SK-N-SH (cell line): ENCODE results near the gene OR2G3. TPM values are rescaled to one million over a fixed set of nuclear protein-coding genes. Genes with fewer than 3 reads are reported as not detected.

Experiments used
- CTCF ChIA-PET: fragments of 300-600, 350-600 bp; formaldehyde crosslinking; extraction: SDS; loops from one replicate; lab custom pipeline; 2021; lab: Yijun Ruan, JAX
- POLR2A ChIA-PET: fragments of 350-600 bp; sonication (Branson Sonifier 250); formaldehyde crosslinking; extraction: SDS; loops from one replicate; lab custom pipeline; 2020; ENCODE audit warnings: antibody characterized with exemption, inconsistent platforms; lab: Yijun Ruan, JAX
- DNase-seq: peaks from one replicate; pipeline ENCODE4 v3.0.0; 2012
- H2AFZ ChIP-seq: fragments of 200-600 bp; sonication (generic); 2 replicates; pipeline ENCODE4 v1.8.1; 2016; ENCODE audit warnings: antibody characterized with exemption, mild to moderate bottlenecking, low read depth
- H3F3A ChIP-seq: fragments of 200-600 bp; sonication (generic); replicated peaks from 2 replicates; pipeline ENCODE3; 2016; ENCODE audit warnings: antibody characterized with exemption, mild to moderate bottlenecking; ENCODE audit not compliant: insufficient read depth
- H3K27ac ChIP-seq, 2 experiments: fragments of 200-500 bp in 1 of 2; fragments of 200-600 bp in 1 of 2; sonication (Bioruptor generic) in 1 of 2; sonication (generic), shearing (Covaris generic) in 1 of 2; 2 replicates each; pipeline versions ENCODE4 v1.5.1 to v1.6.1; 2014 to 2016; ENCODE audit warnings: low read depth in 2 of 2, inconsistent platforms in 1 of 2, low read length in 1 of 2, mild to moderate bottlenecking in 1 of 2, mixed read lengths in 1 of 2
- H3K27me3 ChIP-seq: fragments of 200-600 bp; sonication (generic), shearing (Covaris generic); 2 replicates; pipeline ENCODE4 v1.6.1; 2016; ENCODE audit warnings: mixed run types; ENCODE audit not compliant: insufficient read depth
- H3K36me3 ChIP-seq, 2 experiments: fragments of 200-500 bp in 1 of 2; fragments of 200-600 bp in 1 of 2; sonication (Bioruptor generic) in 1 of 2; sonication (generic) in 1 of 2; replicated peaks in 1 of 2; 2 replicates each; pipeline versions ENCODE3 to v1.5.1; 2014 to 2016; ENCODE audit warnings: low read length in 1 of 2, mild to moderate bottlenecking in 1 of 2; ENCODE audit not compliant: insufficient read depth in 2 of 2, control insufficient read depth in 1 of 2
- H3K4me1 ChIP-seq, 2 experiments: fragments of 200-500 bp in 1 of 2; fragments of 200-600 bp in 1 of 2; sonication (Bioruptor generic) in 1 of 2; sonication (generic), shearing (Covaris generic) in 1 of 2; 2 replicates each; pipeline versions ENCODE4 v1.5.1 to v1.6.1; 2014 to 2016; ENCODE audit warnings: low read depth in 1 of 2, low read length in 1 of 2, mixed run types in 1 of 2; ENCODE audit not compliant: insufficient read depth in 2 of 2, control insufficient read depth in 1 of 2
- H3K4me2 ChIP-seq: fragments of 200-600 bp; sonication (generic), shearing (Covaris generic); 2 replicates; pipeline ENCODE4 v1.6.1; 2017; ENCODE audit warnings: mixed run types
- H3K4me3 ChIP-seq, 2 experiments: fragments of 200-500 bp in 1 of 2; fragments of 200-600 bp in 1 of 2; sonication (Bioruptor generic) in 1 of 2; sonication (generic), shearing (Covaris generic) in 1 of 2; 2 replicates each; pipeline versions ENCODE4 v1.5.1 to v1.8.1; 2014 to 2016; ENCODE audit warnings: low read depth in 2 of 2, inconsistent platforms in 1 of 2, low read length in 1 of 2, mild to moderate bottlenecking in 1 of 2, mixed read lengths in 1 of 2, moderate library complexity in 1 of 2
- H3K79me2 ChIP-seq: fragments of 200-600 bp; sonication (generic); 2 replicates; pipeline ENCODE4 v1.8.1; 2017; ENCODE audit warnings: mild to moderate bottlenecking; ENCODE audit not compliant: insufficient read depth
- H3K9ac ChIP-seq: fragments of 200-600 bp; sonication (generic); 2 replicates; pipeline ENCODE4 v1.6.1; 2017; ENCODE audit warnings: mixed run types
- H3K9me2 ChIP-seq: fragments of 200-600 bp; sonication (generic); 2 replicates; pipeline ENCODE4 v1.6.1; 2017; ENCODE audit warnings: mixed run types
- H3K9me3 ChIP-seq: fragments of 200-600 bp; sonication (generic); 2 replicates; pipeline ENCODE4 v1.6.1; 2017; ENCODE audit warnings: mixed run types, mild to moderate bottlenecking, moderate library complexity
- H4K20me1 ChIP-seq: fragments of 200-600 bp; sonication (generic); 2 replicates; pipeline ENCODE4 v1.6.1; 2017; ENCODE audit warnings: mild to moderate bottlenecking, mixed run types; ENCODE audit not compliant: insufficient read depth
- CHD2 ChIP-seq: fragments of 150-350 bp; IDR thresholded peaks from 2 replicates; pipeline ENCODE4 v1.6.1; 2018; ENCODE audit warnings: low read length; ENCODE audit not compliant: partially characterized antibody
- EP300 ChIP-seq, 2 experiments: IDR thresholded peaks; 2 replicates each; pipeline versions ENCODE4 v1.4.0 to v1.6.1; 2012; ENCODE audit warnings: borderline replicate concordance in 1 of 2, low read depth in 1 of 2, low read length in 1 of 2
- FOSL2 ChIP-seq: IDR thresholded peaks from 2 replicates; pipeline ENCODE4 v1.4.0; 2012; ENCODE audit warnings: low read depth, mild to moderate bottlenecking, moderate library complexity, borderline replicate concordance
- FOXJ3 ChIP-seq: sonication (generic); formaldehyde crosslinking; IDR thresholded peaks from 2 replicates; pipeline ENCODE4 v1.5.1; 2020; ENCODE audit warnings: mild to moderate bottlenecking, missing genetic modification reagents
- GABPA ChIP-seq: IDR thresholded peaks from 2 replicates; pipeline ENCODE4 v1.4.0; 2012; ENCODE audit warnings: low read depth, mild to moderate bottlenecking
- GATA2 ChIP-seq: sonication (generic); formaldehyde crosslinking; IDR thresholded peaks from 2 replicates; pipeline ENCODE4 v1.5.0; 2020; ENCODE audit warnings: mild to moderate bottlenecking, missing genetic modification reagents
- IRF3 ChIP-seq: fragments of 150-350 bp; IDR thresholded peaks from 2 replicates; pipeline ENCODE4 v1.6.1; 2016; ENCODE audit warnings: mild to moderate bottlenecking, low read depth, low read length
- JUND ChIP-seq: IDR thresholded peaks from 2 replicates; pipeline ENCODE4 v1.4.0; 2012
- MAX ChIP-seq: IDR thresholded peaks from 2 replicates; pipeline ENCODE4 v1.4.0; 2012; ENCODE audit warnings: low read depth
- MEF2A ChIP-seq: IDR thresholded peaks from 2 replicates; pipeline ENCODE4 v1.4.0; 2012; ENCODE audit warnings: low read depth, borderline replicate concordance
- MXI1 ChIP-seq: IDR thresholded peaks from 2 replicates; pipeline ENCODE4 v1.6.1; 2012; ENCODE audit warnings: mild to moderate bottlenecking, low read depth, low read length, improper control_type of control experiment
- POLR2AphosphoS5 ChIP-seq: IDR thresholded peaks from 2 replicates; pipeline ENCODE4 v1.6.1; 2012; ENCODE audit warnings: low read depth, low read length
- RCOR1 ChIP-seq: fragments of 150-350 bp; IDR thresholded peaks from 2 replicates; pipeline ENCODE4 v1.6.1; 2017; ENCODE audit warnings: antibody characterized with exemption, low read length
- TAF1 ChIP-seq: IDR thresholded peaks from 2 replicates; pipeline ENCODE4 v1.6.1; 2012; ENCODE audit warnings: low read depth, mild to moderate bottlenecking, low read length, moderate library complexity, borderline replicate concordance
- USF2 ChIP-seq: fragments of 150-350 bp; IDR thresholded peaks from 2 replicates; pipeline ENCODE4 v1.6.1; 2017; ENCODE audit warnings: antibody characterized with exemption, low read length, low read depth, borderline replicate concordance
- YY1 ChIP-seq: IDR thresholded peaks from 2 replicates; pipeline ENCODE4 v1.4.0; 2012; ENCODE audit warnings: low read depth, mild to moderate bottlenecking
- WGBS: methylation state at CpG from one replicate; pipeline ENCODE4 v1.1.6; 2017; ENCODE audit warnings: low lambda C conversion rate; 5-methylcytosine and 5-hydroxymethylcytosine counted together
- polyA plus RNA-seq, 3 experiments: library from polyadenylated mRNA; depleted of rRNA; stranded (reverse); fragments of >200 nt; gene quantifications; 2 replicates each; pipeline ENCODE4 v1.2.3, GENCODE V29; 2012
- TF ChIP-seq, protein P1 (sequence below): IDR thresholded peaks from 2 replicates; pipeline ENCODE4 v1.4.0; 2012; ENCODE audit warnings: low read depth, borderline replicate concordance
- TF ChIP-seq, protein P2 (sequence below): IDR thresholded peaks from 2 replicates; pipeline ENCODE4 v1.6.1; 2012; ENCODE audit warnings: mild to moderate bottlenecking, low read depth, low read length, moderate library complexity
- TF ChIP-seq, protein P3 (sequence below): IDR thresholded peaks from 2 replicates; pipeline ENCODE4; 2012

The OR2G3 gene
- polyA plus RNA-seq (2012; rRNA removed) = not detected in 2 replicates
- not detected in 2 replicates for polyA plus RNA-seq (2012; cell fraction: cytosol; rRNA removed)
- not detected in 2 replicates for polyA plus RNA-seq (2012; cell fraction: nucleus; rRNA removed)

GRCh38 chr1:247605286-247605685 is at the start of gene OR2G3:
Gene OR2G3, plus strand, starts transcription at chr1:247605586. Its CDS starts 0 bp downstream, at chr1:247605586.
- Histone ChIP-seq H3K4me2 (no peak within 1 kb of the TSS), H3F3A (no peaks in the 10 kb centered on the region), H3K9me3 (no peaks in the 10 kb centered on the region), H3K79me2 (no peaks in the 10 kb centered on the region), H2AFZ (no peak within 1 kb of the TSS), H3K4me1 (no peaks in the 10 kb centered on the region), H3K27me3 (no peaks in the 10 kb centered on the region), H3K36me3 (no peaks in the 10 kb centered on the region), H4K20me1 (no peaks in the 10 kb centered on the region), H3K9ac (no peak within 1 kb of the TSS), H3K9me2 (no peaks in the 10 kb centered on the region), H3K27ac (no peak within 1 kb of the TSS), H3K4me3 (no peak within 1 kb of the TSS)
- no peak for DNase-seq
- TF ChIP-seq USF2 (no peak), FOXJ3 (no peak), IRF3 (no peak), YY1 (no peak), EP300 (IDR thresholded peaks at IDR 0.05; ENCODE audit: borderline replicate concordance in 1 of 2, low read depth in 1 of 2, low read length in 1 of 2) (no peak), MAX (no peak), GABPA (no peak), CHD2 (no peak), FOSL2 (no peak), RCOR1 (no peak), GATA2 (CRISPR knock-in tag) (no peak), MXI1 (no peak), POLR2AphosphoS5 (no peak), TAF1 (no peak), JUND (no peak), MEF2A (no peak)
- TF ChIP-seq, protein P1, sequence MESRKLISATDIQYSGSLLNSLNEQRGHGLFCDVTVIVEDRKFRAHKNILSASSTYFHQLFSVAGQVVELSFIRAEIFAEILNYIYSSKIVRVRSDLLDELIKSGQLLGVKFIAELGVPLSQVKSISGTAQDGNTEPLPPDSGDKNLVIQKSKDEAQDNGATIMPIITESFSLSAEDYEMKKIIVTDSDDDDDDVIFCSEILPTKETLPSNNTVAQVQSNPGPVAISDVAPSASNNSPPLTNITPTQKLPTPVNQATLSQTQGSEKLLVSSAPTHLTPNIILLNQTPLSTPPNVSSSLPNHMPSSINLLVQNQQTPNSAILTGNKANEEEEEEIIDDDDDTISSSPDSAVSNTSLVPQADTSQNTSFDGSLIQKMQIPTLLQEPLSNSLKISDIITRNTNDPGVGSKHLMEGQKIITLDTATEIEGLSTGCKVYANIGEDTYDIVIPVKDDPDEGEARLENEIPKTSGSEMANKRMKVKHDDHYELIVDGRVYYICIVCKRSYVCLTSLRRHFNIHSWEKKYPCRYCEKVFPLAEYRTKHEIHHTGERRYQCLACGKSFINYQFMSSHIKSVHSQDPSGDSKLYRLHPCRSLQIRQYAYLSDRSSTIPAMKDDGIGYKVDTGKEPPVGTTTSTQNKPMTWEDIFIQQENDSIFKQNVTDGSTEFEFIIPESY = no peak
- TF ChIP-seq, protein P2, sequence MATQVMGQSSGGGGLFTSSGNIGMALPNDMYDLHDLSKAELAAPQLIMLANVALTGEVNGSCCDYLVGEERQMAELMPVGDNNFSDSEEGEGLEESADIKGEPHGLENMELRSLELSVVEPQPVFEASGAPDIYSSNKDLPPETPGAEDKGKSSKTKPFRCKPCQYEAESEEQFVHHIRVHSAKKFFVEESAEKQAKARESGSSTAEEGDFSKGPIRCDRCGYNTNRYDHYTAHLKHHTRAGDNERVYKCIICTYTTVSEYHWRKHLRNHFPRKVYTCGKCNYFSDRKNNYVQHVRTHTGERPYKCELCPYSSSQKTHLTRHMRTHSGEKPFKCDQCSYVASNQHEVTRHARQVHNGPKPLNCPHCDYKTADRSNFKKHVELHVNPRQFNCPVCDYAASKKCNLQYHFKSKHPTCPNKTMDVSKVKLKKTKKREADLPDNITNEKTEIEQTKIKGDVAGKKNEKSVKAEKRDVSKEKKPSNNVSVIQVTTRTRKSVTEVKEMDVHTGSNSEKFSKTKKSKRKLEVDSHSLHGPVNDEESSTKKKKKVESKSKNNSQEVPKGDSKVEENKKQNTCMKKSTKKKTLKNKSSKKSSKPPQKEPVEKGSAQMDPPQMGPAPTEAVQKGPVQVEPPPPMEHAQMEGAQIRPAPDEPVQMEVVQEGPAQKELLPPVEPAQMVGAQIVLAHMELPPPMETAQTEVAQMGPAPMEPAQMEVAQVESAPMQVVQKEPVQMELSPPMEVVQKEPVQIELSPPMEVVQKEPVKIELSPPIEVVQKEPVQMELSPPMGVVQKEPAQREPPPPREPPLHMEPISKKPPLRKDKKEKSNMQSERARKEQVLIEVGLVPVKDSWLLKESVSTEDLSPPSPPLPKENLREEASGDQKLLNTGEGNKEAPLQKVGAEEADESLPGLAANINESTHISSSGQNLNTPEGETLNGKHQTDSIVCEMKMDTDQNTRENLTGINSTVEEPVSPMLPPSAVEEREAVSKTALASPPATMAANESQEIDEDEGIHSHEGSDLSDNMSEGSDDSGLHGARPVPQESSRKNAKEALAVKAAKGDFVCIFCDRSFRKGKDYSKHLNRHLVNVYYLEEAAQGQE = no peak
- TF ChIP-seq, protein P3, sequence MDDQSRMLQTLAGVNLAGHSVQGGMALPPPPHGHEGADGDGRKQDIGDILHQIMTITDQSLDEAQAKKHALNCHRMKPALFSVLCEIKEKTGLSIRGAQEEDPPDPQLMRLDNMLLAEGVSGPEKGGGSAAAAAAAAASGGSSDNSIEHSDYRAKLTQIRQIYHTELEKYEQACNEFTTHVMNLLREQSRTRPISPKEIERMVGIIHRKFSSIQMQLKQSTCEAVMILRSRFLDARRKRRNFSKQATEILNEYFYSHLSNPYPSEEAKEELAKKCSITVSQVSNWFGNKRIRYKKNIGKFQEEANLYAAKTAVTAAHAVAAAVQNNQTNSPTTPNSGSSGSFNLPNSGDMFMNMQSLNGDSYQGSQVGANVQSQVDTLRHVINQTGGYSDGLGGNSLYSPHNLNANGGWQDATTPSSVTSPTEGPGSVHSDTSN = no peak
- CTCF ChIA-PET = no interaction called here
- WGBS = 0% methylated on average over 2 of the region's 2 CpGs
- POLR2A ChIA-PET = no interaction called here
